HG03060 (cell line): Measurements from ENCODE around the gene SLC22A6.
"Not testable (repeated sequence)": the region's sequence is repeated elsewhere in the genome, so short reads cannot be mapped to it uniquely, and the experiment has no call there.

Experiments used
- ATAC-seq: cut with Tn5 transposase; IDR thresholded peaks from one replicate; pipeline ENCODE4 v1.9.1; 2021; ENCODE audit warnings: low read depth, moderate number of reproducible peaks; ENCODE audit not compliant: unreplicated experiment

SLC22A6 gene

DNA sequence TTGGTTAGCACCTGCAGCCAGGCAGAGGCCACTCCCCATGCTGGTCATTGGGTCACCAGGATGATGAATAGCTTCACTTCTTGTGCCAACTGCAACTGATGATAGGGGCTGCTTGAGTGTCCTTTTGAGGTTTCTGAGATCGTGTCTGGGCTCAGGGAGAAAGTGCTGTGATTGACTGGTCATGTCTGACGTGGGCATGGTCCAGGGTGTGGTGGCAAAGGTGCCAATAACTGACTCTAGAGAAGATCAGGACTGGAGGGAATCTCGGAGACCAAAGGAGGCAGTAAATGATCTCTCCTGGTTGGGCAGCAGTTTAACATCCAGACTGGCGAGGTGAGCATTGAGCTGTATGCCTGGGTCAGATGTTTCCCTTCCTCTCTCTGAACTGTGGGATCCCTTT lies 10.0 kb upstream of the SLC22A6 start:
- ATAC-seq = no peak

- no peak for ATAC-seq
These were observed 3.5 kb upstream of the SLC22A6 start for GRCh38 chr11:62988276-62988675.

DNA sequence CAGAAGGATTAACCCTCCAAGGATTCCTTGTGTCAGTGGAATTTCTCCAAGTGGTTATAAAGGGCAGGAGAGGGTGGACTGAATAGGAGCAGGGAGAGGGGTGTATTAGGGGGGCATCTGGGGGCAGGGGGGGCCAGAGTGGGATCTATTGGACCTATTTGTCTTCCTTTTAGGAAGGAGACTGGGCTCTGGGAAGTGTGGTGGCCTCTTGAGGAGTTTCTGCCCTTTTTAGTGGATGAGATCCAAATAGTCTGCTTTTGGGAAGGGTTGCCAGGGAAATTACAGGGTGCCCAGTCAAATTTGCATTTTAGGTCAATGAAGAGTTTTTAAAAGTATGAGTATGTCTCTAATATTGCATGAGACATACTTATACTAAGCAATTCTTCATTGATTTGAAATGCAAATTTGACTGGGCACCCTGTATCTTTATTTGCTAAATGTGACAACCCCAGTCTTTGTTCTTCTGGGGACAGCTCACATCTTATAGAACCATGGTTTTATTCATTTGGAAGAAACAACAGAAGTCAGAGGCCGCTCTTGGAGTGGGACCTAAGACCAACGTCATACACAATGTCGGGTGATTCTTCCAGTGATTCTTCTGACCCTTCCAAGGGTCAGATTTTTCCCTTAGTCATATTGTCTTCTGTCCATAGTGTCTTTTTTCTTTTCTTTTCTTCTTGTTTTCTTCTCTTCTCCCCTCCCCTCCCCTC lies 429 bp upstream of the SLC22A6 start:
- ATAC-seq = no peak

DNA sequence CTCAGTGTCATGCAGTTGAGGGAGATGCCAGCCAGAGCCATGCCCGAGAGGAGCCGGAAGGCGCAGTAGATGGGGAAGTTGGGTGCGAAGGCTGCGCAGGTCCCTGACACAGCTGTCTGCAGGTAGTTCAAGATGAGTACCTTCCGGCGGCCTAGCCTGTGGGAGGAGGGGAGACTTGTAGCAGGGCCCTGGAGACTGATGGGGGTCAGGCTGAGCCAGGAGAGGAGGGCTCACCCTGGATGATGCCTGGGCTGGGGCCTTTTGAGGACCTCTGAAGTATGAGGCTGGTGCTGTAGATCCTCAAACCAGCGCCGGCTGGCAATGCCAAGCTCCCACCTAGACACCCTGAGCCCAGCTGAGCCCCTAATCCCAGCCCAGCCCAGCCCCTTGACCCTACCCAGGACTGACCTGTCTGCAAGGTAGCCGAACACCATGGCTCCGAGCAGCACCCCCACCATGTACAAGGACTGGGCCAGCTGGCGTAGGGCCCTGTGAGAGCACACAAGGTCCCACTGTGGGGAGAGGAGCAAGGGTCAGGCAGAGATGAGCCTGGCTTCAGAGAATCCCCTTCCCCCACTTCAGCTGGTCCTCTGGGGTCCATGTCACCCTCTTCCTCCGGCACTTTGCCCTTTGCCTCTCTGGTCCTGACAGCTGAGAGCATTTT lies 1.1 kb downstream of the SLC22A6 start:
- no peak for ATAC-seq

GRCh38 chr11:62981743-62982142 lies 3.0 kb downstream of the SLC22A6 start:
- ATAC-seq = no peak

DNA sequence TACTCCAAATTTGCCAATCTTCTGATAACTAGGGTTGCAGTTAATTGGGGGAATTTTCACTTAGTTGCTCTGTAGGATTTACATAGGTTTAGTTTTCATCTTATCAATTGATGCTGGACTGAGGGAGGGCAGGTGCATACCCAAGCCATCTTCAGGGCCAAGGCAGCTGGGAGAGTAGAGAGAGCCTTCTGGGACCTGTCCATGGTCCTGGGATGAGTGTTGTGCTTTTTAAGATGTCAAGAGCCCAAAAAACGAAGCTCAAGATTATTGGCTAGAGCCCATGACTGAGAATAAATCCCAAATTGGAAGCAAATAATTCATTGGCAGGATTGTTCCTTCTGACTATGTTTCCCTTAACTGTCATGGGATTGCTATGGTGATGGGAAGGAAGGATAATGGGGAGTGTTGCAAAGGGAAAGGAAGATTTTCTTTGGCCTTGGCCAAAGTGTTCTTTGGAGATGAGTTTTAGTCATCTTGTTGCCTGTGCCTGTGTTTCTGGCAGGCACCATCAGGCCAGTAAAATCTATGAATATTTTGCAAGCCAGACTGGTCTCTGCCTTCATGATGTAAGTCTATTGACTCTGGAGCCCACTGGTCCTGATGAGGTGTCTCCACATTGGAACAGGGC lies 4.5 kb downstream of the SLC22A6 start:
- ATAC-seq = no peak

- no peak for ATAC-seq
These were observed 8.7 kb downstream of the SLC22A6 start for GRCh38 chr11:62976109-62976508.

GRCh38 chr11:62974848-62975522 lies 9.8 kb downstream of the SLC22A6 start:
- no peak for ATAC-seq

DNA sequence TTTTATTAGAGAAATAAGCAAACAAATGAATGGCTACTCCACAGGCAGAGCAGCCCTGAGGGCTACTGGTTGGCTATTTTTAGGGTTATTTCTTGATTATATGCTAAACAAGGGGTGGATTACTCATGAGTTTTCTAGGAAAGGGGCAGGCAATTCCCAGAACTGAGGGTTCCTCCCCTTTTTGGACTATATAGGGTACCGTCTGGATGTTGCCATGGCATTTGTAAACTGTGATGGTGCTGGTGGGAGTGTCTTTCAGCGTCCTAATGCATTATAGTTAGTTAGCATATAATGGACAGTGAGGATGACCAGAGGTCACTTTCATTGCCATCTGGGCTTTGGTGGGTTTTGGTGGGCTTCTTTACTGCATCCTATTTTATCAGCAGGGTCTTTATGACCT lies 19.2 kb downstream of the SLC22A6 start:
- ATAC-seq = no peak

- no peak for ATAC-seq
These were observed 22.4 kb downstream of the SLC22A6 start for GRCh38 chr11:62962391-62962790.

- no peak for ATAC-seq
These were observed 23.7 kb downstream of the SLC22A6 start for GRCh38 chr11:62961017-62961570.

- ATAC-seq = no peak
These were observed 25.3 kb downstream of the SLC22A6 start for GRCh38 chr11:62959422-62959980.

- ATAC-seq = no peak
These were observed 26.0 kb downstream of the SLC22A6 start for GRCh38 chr11:62958547-62959421.

DNA sequence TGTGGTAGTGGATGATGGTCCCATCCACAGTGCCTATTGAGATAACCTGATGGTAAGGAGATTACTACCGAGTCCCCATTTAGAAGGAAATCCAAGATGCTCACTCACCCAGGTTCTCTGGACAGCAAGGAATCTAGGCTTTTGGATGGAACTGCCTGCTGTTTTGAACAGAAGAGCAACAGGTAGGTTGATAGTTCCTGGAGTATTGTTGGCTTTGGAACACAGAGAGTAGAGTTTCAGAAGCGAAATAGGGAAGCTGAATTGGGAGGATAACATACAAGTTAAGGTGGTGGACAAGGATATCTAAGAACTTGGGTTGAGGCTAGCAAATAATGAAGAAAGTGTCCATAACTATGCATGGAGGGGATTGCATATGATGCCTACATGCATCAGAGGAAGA lies 27.6 kb downstream of the SLC22A6 start:
- no peak for ATAC-seq

DNA sequence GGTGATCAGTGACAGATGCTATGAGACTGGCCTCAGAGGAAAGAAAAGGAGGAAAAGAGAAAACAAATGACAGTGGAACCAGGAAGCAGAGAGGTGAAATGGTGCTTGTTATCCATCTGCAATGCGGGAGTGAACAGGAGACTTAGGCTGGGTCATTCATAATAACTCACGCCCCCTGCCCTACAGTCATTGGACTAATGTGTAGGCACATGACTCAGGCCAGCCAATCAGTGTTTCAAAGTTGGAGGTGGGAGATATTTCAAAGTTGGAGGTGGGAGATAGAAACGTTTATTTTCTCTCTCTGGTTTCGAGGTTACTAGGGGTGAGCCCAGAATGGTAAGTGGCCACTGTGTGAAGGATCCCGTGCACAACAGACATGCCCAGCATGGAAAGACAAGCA lies 30.3 kb downstream of the SLC22A6 start:
- no peak for ATAC-seq

- no peak for ATAC-seq
These were observed 31.0 kb downstream of the SLC22A6 start for GRCh38 chr11:62953811-62954210.

GRCh38 chr11:62948765-62949320 lies 35.9 kb downstream of the SLC22A6 start:
- ATAC-seq = no peak

- not testable (repeated sequence) for ATAC-seq
These were observed 39.2 kb downstream of the SLC22A6 start for GRCh38 chr11:62945538-62945937.

DNA sequence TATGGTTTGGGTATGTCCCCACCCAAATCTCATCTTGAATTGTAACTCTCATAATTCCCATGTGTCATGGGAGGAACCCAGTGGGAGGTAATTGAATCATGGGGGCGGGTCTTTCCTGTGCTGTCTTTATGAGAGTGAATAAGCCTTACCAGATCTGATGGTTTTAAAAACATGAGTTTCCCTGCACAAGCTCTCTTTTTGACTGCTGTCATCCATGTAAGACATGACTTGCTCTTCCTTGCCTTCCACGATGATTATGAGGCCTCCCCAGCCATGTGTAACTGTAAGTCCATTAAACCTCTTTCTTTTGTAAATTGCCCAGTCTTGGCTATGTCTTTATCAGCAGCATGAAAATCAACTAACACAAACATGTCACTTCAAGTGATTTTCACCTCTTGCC lies 47.2 kb downstream of the SLC22A6 start:
- ATAC-seq = not testable (repeated sequence)

DNA sequence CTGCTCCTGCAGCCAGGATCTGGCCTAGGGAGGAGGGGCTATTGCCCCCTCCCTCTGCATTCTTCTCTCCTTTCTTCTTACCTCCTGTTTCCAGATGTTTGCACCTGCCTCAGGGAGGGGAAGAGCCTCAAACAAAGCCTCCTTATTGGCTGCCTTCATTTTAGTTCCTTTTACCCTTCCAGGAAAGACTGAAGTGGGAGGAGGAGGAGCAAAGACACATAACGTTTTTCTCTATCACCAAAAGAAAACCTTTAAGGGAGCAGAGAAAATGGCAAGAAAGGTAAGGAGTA lies 50.3 kb downstream of the SLC22A6 start:
- no peak for ATAC-seq
